ENCODE results near the gene ST3GAL2. TPM values are rescaled to one million over a fixed set of nuclear protein-coding genes. Genes with fewer than 3 reads are reported as not detected.
A peak's percentile ranks its signal among the peaks of the same experiment; 100 is the strongest.
"Not testable (repeated sequence)": the region's sequence is repeated elsewhere in the genome, so short reads cannot be mapped to it uniquely, and the experiment has no call there.

ST3GAL2 gene
- total RNA-seq, 4 donors from 2014 or later: 7.0 to 12.9 (median 9.5) TPM

DNA sequence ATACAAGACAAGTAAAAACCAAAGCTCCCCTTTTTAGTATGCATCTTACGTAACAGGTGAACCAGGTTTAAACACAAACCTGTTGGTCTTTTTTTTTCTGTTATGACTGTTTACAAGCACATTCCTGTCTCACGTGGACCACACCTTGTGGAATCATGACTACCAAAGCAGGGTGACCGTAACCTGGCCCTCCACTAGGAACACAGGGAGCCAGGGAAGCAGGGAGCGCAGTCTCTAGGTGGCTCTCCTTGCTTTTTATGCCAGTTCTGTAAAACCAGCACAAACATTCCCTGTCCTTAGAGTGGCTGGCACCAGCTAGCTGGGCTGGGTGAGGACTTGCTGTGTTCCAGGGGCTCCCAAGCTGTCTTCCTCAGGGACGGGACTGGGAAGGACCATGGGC lies 48.1 kb downstream of the ST3GAL2 start:
- WGBS, 2 donors: 48 to 76% methylated on average over 5 of the region's 5 CpGs
- intact Hi-C loops (cut with DNase I; ENCODE audit: low total_unique reads): no loop called here
- TF ChIP-seq, protein P1, sequence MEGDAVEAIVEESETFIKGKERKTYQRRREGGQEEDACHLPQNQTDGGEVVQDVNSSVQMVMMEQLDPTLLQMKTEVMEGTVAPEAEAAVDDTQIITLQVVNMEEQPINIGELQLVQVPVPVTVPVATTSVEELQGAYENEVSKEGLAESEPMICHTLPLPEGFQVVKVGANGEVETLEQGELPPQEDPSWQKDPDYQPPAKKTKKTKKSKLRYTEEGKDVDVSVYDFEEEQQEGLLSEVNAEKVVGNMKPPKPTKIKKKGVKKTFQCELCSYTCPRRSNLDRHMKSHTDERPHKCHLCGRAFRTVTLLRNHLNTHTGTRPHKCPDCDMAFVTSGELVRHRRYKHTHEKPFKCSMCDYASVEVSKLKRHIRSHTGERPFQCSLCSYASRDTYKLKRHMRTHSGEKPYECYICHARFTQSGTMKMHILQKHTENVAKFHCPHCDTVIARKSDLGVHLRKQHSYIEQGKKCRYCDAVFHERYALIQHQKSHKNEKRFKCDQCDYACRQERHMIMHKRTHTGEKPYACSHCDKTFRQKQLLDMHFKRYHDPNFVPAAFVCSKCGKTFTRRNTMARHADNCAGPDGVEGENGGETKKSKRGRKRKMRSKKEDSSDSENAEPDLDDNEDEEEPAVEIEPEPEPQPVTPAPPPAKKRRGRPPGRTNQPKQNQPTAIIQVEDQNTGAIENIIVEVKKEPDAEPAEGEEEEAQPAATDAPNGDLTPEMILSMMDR (IDR thresholded peaks at IDR 0.05): no peak
- no peak for TF ChIP-seq POLR2A (IDR thresholded peaks at IDR 0.05)
- H3K4me3 ChIP-seq (ENCODE audit: low read depth, poor library complexity, severe bottlenecking): no peak overlapping the region
- peak in 1 of 2 donors; percentile 33 for DNase-seq (ENCODE audit: low spot score in 2 of 2)

DNA sequence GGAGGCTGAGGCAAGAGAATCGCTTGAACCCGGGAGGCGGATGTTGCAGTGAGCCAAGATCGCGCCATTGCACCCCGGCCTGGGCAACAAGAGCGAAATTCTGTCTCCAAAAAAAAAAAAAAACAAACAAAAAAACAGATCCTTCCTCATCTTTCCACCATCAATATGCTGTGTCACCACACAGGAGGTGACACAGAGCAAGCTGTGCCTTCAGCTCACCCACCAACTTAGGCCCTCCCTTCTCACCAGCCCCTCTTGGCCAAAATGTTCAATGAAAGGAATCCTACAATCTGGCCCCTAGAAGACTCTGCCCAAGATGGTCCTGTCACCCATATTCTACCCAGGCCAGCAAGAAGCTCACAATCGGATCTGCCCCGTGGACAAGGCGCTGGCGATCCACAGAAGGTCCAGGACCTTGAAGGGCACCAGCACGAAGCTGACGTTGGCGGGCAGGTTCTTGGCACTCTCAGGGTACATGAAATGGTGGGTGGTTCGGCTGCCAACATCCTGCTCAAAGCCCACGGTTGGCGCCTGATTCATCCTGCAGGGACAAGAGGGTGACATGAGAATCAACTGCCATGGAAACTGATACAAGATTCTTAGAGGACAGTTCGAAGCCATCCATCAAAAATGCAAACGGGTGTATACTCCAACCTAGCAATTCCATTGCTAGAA lies 50.8 kb downstream of the ST3GAL2 start:
- intact Hi-C loops (cut with DNase I; ENCODE audit: low total_unique reads): no loop called here
- TF ChIP-seq, protein P1 (IDR thresholded peaks at IDR 0.05): no peak
- TF ChIP-seq POLR2A (IDR thresholded peaks at IDR 0.05): no peak
- WGBS, 2 donors: 80 to 81% methylated on average over 19 of the region's 19 CpGs
- no peak overlapping the region for H3K4me3 ChIP-seq (ENCODE audit: low read depth, poor library complexity, severe bottlenecking)
- DNase-seq (ENCODE audit: low spot score in 2 of 2): no peak

DNA sequence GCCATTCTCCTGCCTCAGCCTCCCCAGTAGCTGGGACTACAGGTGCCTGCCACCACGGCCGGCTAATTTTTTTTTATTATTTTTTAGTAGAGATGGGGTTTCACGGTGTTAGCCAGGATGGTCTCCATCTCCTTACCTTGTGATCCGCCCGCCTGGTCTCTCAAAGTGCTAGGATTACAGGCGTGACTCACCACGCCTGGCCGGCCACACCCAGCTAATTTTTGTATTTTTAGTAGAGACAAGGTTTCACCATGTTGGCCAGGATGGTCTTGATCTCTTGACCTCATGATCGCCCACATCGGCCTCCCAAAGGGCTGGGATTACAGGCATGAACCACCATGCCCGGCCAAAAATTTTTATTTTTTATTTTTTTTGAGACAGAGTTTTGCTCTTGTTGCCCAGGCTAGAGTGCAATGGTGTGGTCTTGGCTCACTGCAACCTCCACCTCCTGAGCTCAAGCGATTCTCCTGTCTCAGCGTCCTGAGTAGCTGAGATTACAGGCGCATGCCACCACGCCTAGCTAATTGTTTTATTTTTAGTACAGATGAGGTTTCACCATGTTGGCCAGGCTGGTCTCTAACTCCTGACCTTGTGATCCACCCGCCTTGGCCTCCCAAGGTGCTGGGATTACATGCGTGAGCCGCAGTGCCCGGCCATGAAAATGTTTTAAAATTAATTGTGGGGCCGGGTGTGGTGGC lies 52.5 kb downstream of the ST3GAL2 start:
- H3K4me3 ChIP-seq (ENCODE audit: low read depth, poor library complexity, severe bottlenecking); DNase-seq (ENCODE audit: low spot score in 2 of 2); intact Hi-C loops (cut with DNase I; ENCODE audit: low total_unique reads): not testable (repeated sequence)
- 87 to 91% methylated on average over 20 of the region's 20 CpGs for WGBS, 2 donors

DNA sequence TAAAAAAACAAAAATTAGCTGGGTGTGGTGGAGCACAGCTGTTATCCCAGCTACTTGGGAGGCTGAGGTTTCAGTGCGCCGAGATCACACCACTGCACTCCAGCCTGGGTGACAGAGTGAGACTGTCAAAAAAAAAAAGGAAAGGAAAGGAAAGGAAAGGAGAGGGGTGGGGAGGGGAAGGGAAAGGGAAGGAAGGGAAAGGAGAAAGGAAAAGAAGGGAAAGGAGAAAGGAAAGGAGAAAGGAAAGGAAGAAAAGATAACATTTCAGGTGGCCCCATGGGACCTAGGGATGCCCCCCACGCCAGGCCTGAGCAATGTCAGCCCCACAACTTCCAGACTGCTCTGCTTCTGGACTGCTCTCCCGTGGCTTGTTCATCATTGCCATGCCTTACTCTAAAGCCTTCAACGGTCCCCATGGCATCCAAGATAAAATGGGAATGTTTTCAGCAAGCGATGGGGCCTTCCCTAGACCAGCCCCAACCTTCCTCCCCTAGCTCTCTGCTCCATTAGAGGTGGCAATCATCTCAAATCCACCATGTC lies 55.4 kb downstream of the ST3GAL2 start:
- DNase-seq (ENCODE audit: low spot score in 2 of 2): no peak
- intact Hi-C loops (cut with DNase I; ENCODE audit: low total_unique reads): no loop called here
- H3K4me3 ChIP-seq (ENCODE audit: low read depth, poor library complexity, severe bottlenecking): no peak overlapping the region
- TF ChIP-seq POLR2A (IDR thresholded peaks at IDR 0.05): no peak
- TF ChIP-seq, protein P1 (IDR thresholded peaks at IDR 0.05): no peak
- WGBS, 2 donors: 89 to 91% methylated on average over 6 of the region's 6 CpGs

DNA sequence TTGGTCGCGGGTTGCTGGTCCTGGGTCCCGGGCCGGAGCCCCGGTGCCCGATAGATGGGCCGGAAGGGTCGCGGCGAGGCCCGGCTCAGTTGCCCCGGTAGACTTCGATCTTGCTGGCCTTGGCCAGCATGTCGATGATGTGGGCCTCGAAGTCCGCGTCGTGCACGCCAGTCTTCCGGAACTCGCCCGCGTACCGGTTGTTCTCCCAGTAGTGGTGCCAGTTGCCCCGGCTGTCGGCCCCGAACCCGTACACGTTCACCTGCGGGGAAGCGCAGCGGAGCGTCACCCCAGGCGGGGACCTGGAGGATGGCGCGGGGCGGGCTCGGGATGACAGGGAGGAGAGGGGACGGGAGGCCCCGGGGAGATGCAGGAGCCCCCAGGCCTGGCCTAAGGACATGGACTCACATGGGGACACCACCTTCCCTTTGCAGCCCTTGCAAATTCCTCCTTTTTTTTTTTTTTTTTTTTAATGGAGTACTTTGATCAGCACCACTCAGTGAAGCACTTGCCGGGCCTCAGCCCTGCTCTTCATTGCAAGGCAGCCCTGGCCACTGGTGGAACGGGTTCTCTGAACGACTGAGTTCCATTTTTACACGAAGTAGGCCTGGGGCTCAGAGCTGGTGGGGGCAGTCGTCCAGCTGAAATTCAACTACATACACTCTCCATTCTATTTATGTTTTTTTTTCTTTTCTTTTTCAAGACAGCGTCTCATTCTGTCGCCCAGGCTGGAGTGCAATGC lies 57.1 kb downstream of the ST3GAL2 start:
- 18 to 33% methylated on average over 23 to 39 of the region's 47 CpGs for WGBS, 2 donors
- no peak for TF ChIP-seq POLR2A (IDR thresholded peaks at IDR 0.05)
- TF ChIP-seq, protein P1 (IDR thresholded peaks at IDR 0.05): no peak
- intact Hi-C loops (cut with DNase I; ENCODE audit: low total_unique reads): no loop called here
- peak in 1 of 2 donors; percentile 31 for DNase-seq (ENCODE audit: low spot score in 2 of 2)
- H3K4me3 ChIP-seq (ENCODE audit: low read depth, poor library complexity, severe bottlenecking): peak overlapping the region; percentile 17
